ACC112 (cell line): Measurements from ENCODE around the gene ZSWIM3.

Experiments used
- H2AFZ ChIP-seq: fragments of 200-600 bp; sonication (generic); one replicate; pipeline ENCODE4 v1.6.0; 2017; ENCODE audit warnings: antibody characterized with exemption, low read length; ENCODE audit not compliant: unreplicated experiment
- H3K27ac ChIP-seq: fragments of 200-600 bp; sonication (generic); 2 replicates; pipeline ENCODE4 v1.5.1; 2014; ENCODE audit warnings: low read depth, mild to moderate bottlenecking, antibody characterized with exemption, low read length, moderate library complexity
- H3K27me3 ChIP-seq: fragments of 200-600 bp; sonication (generic); 2 replicates; pipeline ENCODE4 v1.6.1; 2014; ENCODE audit warnings: mild to moderate bottlenecking, antibody characterized with exemption, low read length, moderate library complexity, mixed read lengths; ENCODE audit not compliant: insufficient read depth
- H3K36me3 ChIP-seq: fragments of 200-600 bp; sonication (generic); 2 replicates; pipeline ENCODE4 v1.6.1; 2016; ENCODE audit warnings: mild to moderate bottlenecking, antibody characterized with exemption, low read length, moderate library complexity, mixed read lengths; ENCODE audit not compliant: insufficient read depth
- H3K4me1 ChIP-seq: fragments of 200-600 bp; sonication (generic); one replicate; pipeline ENCODE4 v1.6.1; 2016; ENCODE audit warnings: low read length, mixed read lengths; ENCODE audit not compliant: insufficient read depth, unreplicated experiment, control insufficient read depth
- H3K4me3 ChIP-seq: fragments of 200-600 bp; sonication (generic); 2 replicates; pipeline ENCODE4 v1.5.1; 2014; ENCODE audit warnings: mild to moderate bottlenecking, low read depth, low read length
- H3K79me2 ChIP-seq: fragments of 200-600 bp; sonication (generic); one replicate; pipeline ENCODE4 v1.6.0; 2016; ENCODE audit warnings: low read length; ENCODE audit not compliant: control insufficient read depth, unreplicated experiment, insufficient read depth

The ZSWIM3 gene

GRCh38 chr20:45878076-45878761 is 20.8 kb downstream of the ZSWIM3 start:
- Histone ChIP-seq H3K36me3 (peaks cover 5% of the 10 kb centered on the region; the same call in 1 of the 2 replicates), H2AFZ (no peak overlapping the region), H3K27ac (no peak overlapping the region), H3K4me1 (no peaks in the 10 kb centered on the region), H3K27me3 (no peaks in the 10 kb centered on the region), H3K79me2 (peaks cover 12% of the 10 kb centered on the region), H3K4me3 (no peak overlapping the region)

- Histone ChIP-seq H3K27me3 (no peaks in the 10 kb centered on the region), H3K36me3 (peaks cover 8% of the 10 kb centered on the region; the same call in 1 of the 2 replicates), H3K27ac (peak within 1 kb of the TSS; percentile 19; the same call in 1 of the 2 replicates), H3K4me1 (peaks cover 10% of the 10 kb centered on the region), H3K79me2 (peaks cover 12% of the 10 kb centered on the region), H2AFZ (peak within 1 kb of the TSS; percentile 75), H3K4me3 (peak within 1 kb of the TSS; percentile 75)
Measured at GRCh38 chr20:45880988-45881788, 23.8 kb downstream of the ZSWIM3 start, which contains the start of gene ZSWIM1. ZSWIM1 (plus strand) TSS chr20:45881227; CDS start chr20:45882593, 1,366 bp downstream.

- peaks cover 10% of the 10 kb centered on the region for H3K4me1 ChIP-seq
- no peak overlapping the region for H2AFZ ChIP-seq
- H3K4me3 ChIP-seq, result no peak overlapping the region
- H3K27ac ChIP-seq, result no peak overlapping the region
- peaks cover 8% of the 10 kb centered on the region; the same call in 1 of the 2 replicates for H3K36me3 ChIP-seq
- peaks cover 12% of the 10 kb centered on the region for H3K79me2 ChIP-seq
- no peaks in the 10 kb centered on the region for H3K27me3 ChIP-seq
Measured at GRCh38 chr20:45882469-45883099, 25.2 kb downstream of the ZSWIM3 start.

- H3K4me3 ChIP-seq, result no peak overlapping the region
- peaks cover 10% of the 10 kb centered on the region for H3K4me1 ChIP-seq
- no peak overlapping the region for H2AFZ ChIP-seq
- peaks cover 8% of the 10 kb centered on the region; the same call in 1 of the 2 replicates for H3K36me3 ChIP-seq
- no peak overlapping the region for H3K27ac ChIP-seq
- H3K79me2 ChIP-seq, result peaks cover 12% of the 10 kb centered on the region
- H3K27me3 ChIP-seq, result no peaks in the 10 kb centered on the region
Measured at GRCh38 chr20:45883100-45883469, 25.7 kb downstream of the ZSWIM3 start.

GRCh38 chr20:45886590-45887345 is 29.4 kb downstream of the ZSWIM3 start:
- no peak overlapping the region for H3K27ac ChIP-seq
- peaks cover 10% of the 10 kb centered on the region for H3K4me1 ChIP-seq
- H3K27me3 ChIP-seq, result no peaks in the 10 kb centered on the region
- no peak overlapping the region for H2AFZ ChIP-seq
- H3K36me3 ChIP-seq, result peaks cover 8% of the 10 kb centered on the region; the same call in 1 of the 2 replicates
- peaks cover 9% of the 10 kb centered on the region for H3K79me2 ChIP-seq
- H3K4me3 ChIP-seq, result no peak overlapping the region

- H3K27ac ChIP-seq, result no peak within 1 kb of the TSS
- peaks cover 14% of the 10 kb centered on the region for H3K4me1 ChIP-seq
- no peak within 1 kb of the TSS for H2AFZ ChIP-seq
- peaks cover 8% of the 10 kb centered on the region for H3K79me2 ChIP-seq
- no peaks in the 10 kb centered on the region for H3K27me3 ChIP-seq
- no peak within 1 kb of the TSS for H3K4me3 ChIP-seq
- H3K36me3 ChIP-seq, result peaks cover 8% of the 10 kb centered on the region; the same call in 1 of the 2 replicates
Measured at GRCh38 chr20:45887346-45887715, 29.9 kb downstream of the ZSWIM3 start, which contains the start of gene SPATA25. SPATA25 (minus strand) TSS chr20:45887622; CDS start chr20:45887590, 32 bp downstream.

GRCh38 chr20:45888681-45889080 is 31.3 kb downstream of the ZSWIM3 start:
- H3K27ac ChIP-seq, result no peak overlapping the region
- no peak overlapping the region for H2AFZ ChIP-seq
- no peaks in the 10 kb centered on the region for H3K36me3 ChIP-seq
- no peaks in the 10 kb centered on the region for H3K27me3 ChIP-seq
- H3K4me3 ChIP-seq, result no peak overlapping the region
- peaks cover 18% of the 10 kb centered on the region for H3K4me1 ChIP-seq
- peaks cover 5% of the 10 kb centered on the region for H3K79me2 ChIP-seq

- peak overlapping the region; percentile 81 for H3K4me3 ChIP-seq
- H3K36me3 ChIP-seq, result no peaks in the 10 kb centered on the region
- H3K27ac ChIP-seq, result peak overlapping the region; percentile 39; the same call in 1 of the 2 replicates
- H3K4me1 ChIP-seq, result peaks cover 9% of the 10 kb centered on the region
- no peaks in the 10 kb centered on the region for H3K27me3 ChIP-seq
- H2AFZ ChIP-seq, result peak overlapping the region; percentile 79
- peaks cover 5% of the 10 kb centered on the region for H3K79me2 ChIP-seq
Measured at GRCh38 chr20:45890077-45890984, 32.9 kb downstream of the ZSWIM3 start.
